Measurements from ENCODE around the gene POLR3GL.
A peak's percentile ranks its signal among the peaks of the same experiment; 100 is the strongest.

Gene POLR3GL

GRCh38 chr1:145962157-145963102 lies 2.1 kb upstream of the POLR3GL start:
- Histone ChIP-seq H3K23ac (ENCODE audit: low read depth, low read length, poor library complexity) (peak overlapping the region; percentile 2), H4K91ac (ENCODE audit: low read depth, low read length, poor library complexity) (no peak overlapping the region), H4K8ac (ENCODE audit: low read depth, low read length) (no peak overlapping the region), H3K14ac (ENCODE audit: low read length) (no peak overlapping the region), H2BK15ac (ENCODE audit: low read length) (peak overlapping the region; percentile 7), H3K18ac (ENCODE audit: low read length) (peak overlapping the region; percentile 1), H2AFZ (ENCODE audit: low read length) (peak overlapping the region; percentile 61), H3K4me3 (ENCODE audit: low read length in 2 of 2) (peak overlapping the region; percentile 66 to 78), H2AK5ac (ENCODE audit: low read depth, low read length) (no peak overlapping the region), H3K9ac (ENCODE audit: low read depth, low read length, poor library complexity) (peak overlapping the region; percentile 14), H3K27ac (replicated peaks; ENCODE audit: low read length) (no peak overlapping the region), H2BK120ac (ENCODE audit: low read depth, low read length) (no peak overlapping the region), H3K4me1 (ENCODE audit: control insufficient read depth in 2 of 2, insufficient read depth in 1 of 2, low read depth in 1 of 2, low read length in 2 of 2) (peaks cover 13 to 44% of the 10 kb centered on the region in 2 donors), H3K4ac (ENCODE audit: low read length) (no peak overlapping the region), H2BK12ac (ENCODE audit: low read length) (no peak overlapping the region), H3K27me3 (ENCODE audit: control insufficient read depth in 3 of 3, insufficient read depth in 3 of 3, low read depth in 1 of 3, low read length in 3 of 3) (peaks cover 0 to 49% (median 18%) of the 10 kb centered on the region in 3 experiments), H3K9me3 (replicated peaks in 1 of 2; ENCODE audit: control insufficient read depth in 2 of 2, insufficient read depth in 1 of 2, low read depth in 1 of 2, low read length in 2 of 2) (peaks cover 4 to 7% of the 10 kb centered on the region in 2 donors), H3K4me2 (ENCODE audit: insufficient read depth, low read length, poor library complexity, severe bottlenecking) (peak overlapping the region; percentile 97), H3K79me1 (ENCODE audit: low read depth, low read length) (no peaks in the 10 kb centered on the region), H2BK5ac (ENCODE audit: low read length) (no peak overlapping the region), H3K36me3 (replicated peaks in 1 of 2; ENCODE audit: control insufficient read depth in 2 of 2, insufficient read depth in 2 of 2, low read length in 2 of 2) (no peaks in the 10 kb centered on the region)
- no CpG with 5 or more reads among the region's 36 CpGs for WGBS, 2 donors (ENCODE audit: extremely low coverage in 2 of 2, insufficient read length in 2 of 2, insufficient replicate concordance in 1 of 2)
- DNase-seq (ENCODE audit: low spot score): no peak

GRCh38 chr1:145963265-145964019 lies 1.0 kb upstream of the POLR3GL start:
- H3K4ac ChIP-seq (ENCODE audit: low read length): no peak overlapping the region
- WGBS, 2 donors (ENCODE audit: extremely low coverage in 2 of 2, insufficient read length in 2 of 2, insufficient replicate concordance in 1 of 2): no CpG with 5 or more reads among the region's 5 CpGs

GRCh38 chr1:145965119-145965744 lies 742 bp downstream of the POLR3GL start:
- H2BK5ac ChIP-seq (ENCODE audit: low read length): no peak overlapping the region
- peaks cover 0 to 33% (median 16%) of the 10 kb centered on the region in 3 experiments for H3K27me3 ChIP-seq (ENCODE audit: control insufficient read depth in 3 of 3, insufficient read depth in 3 of 3, low read depth in 1 of 3, low read length in 3 of 3)
- no peak overlapping the region for H2AK5ac ChIP-seq (ENCODE audit: low read depth, low read length)
- H3K4me3 ChIP-seq (ENCODE audit: low read length in 2 of 2): peak overlapping the region; percentile 86 to 95
- no peak overlapping the region for H3K23ac ChIP-seq (ENCODE audit: low read depth, low read length, poor library complexity)
- H3K9me3 ChIP-seq (replicated peaks in 1 of 2; ENCODE audit: control insufficient read depth in 2 of 2, insufficient read depth in 1 of 2, low read depth in 1 of 2, low read length in 2 of 2): peaks cover 4 to 10% of the 10 kb centered on the region in 2 donors
- H4K91ac ChIP-seq (ENCODE audit: low read depth, low read length, poor library complexity): no peak overlapping the region
- DNase-seq (ENCODE audit: low spot score): no peak
- no peak overlapping the region for H3K14ac ChIP-seq (ENCODE audit: low read length)
- no peak overlapping the region for H2BK120ac ChIP-seq (ENCODE audit: low read depth, low read length)
- H3K4me2 ChIP-seq (ENCODE audit: insufficient read depth, low read length, poor library complexity, severe bottlenecking): peak overlapping the region; percentile 72
- no peak overlapping the region for H4K8ac ChIP-seq (ENCODE audit: low read depth, low read length)
- H3K4me1 ChIP-seq (ENCODE audit: control insufficient read depth in 2 of 2, insufficient read depth in 1 of 2, low read depth in 1 of 2, low read length in 2 of 2): peaks cover 10 to 30% of the 10 kb centered on the region in 2 donors
- peak overlapping the region; percentile 99 for H2AFZ ChIP-seq (ENCODE audit: low read length)
- WGBS, 2 donors (ENCODE audit: extremely low coverage in 2 of 2, insufficient read length in 2 of 2, insufficient replicate concordance in 1 of 2): no CpG with 5 or more reads among the region's 5 CpGs
- no peak overlapping the region for H3K18ac ChIP-seq (ENCODE audit: low read length)
- no peak overlapping the region for H2BK12ac ChIP-seq (ENCODE audit: low read length)
- H3K9ac ChIP-seq (ENCODE audit: low read depth, low read length, poor library complexity): no peak overlapping the region
- H3K4ac ChIP-seq (ENCODE audit: low read length): no peak overlapping the region
- no peaks in the 10 kb centered on the region for H3K36me3 ChIP-seq (replicated peaks in 1 of 2; ENCODE audit: control insufficient read depth in 2 of 2, insufficient read depth in 2 of 2, low read length in 2 of 2)
- H2BK15ac ChIP-seq (ENCODE audit: low read length): no peak overlapping the region
- H3K27ac ChIP-seq (replicated peaks; ENCODE audit: low read length): no peak overlapping the region
- no peaks in the 10 kb centered on the region for H3K79me1 ChIP-seq (ENCODE audit: low read depth, low read length)

More at GRCh38 chr1:145963265-145964019, 1.0 kb upstream of the POLR3GL start:
- Histone ChIP-seq H3K36me3 (replicated peaks in 1 of 2; ENCODE audit: control insufficient read depth in 2 of 2, insufficient read depth in 2 of 2, low read length in 2 of 2) (no peaks in the 10 kb centered on the region), H3K9ac (ENCODE audit: low read depth, low read length, poor library complexity) (peak overlapping the region; percentile 53), H3K79me1 (ENCODE audit: low read depth, low read length) (no peaks in the 10 kb centered on the region), H3K18ac (ENCODE audit: low read length) (no peak overlapping the region), H3K4me2 (ENCODE audit: insufficient read depth, low read length, poor library complexity, severe bottlenecking) (peak overlapping the region; percentile 72), H3K4me3 (ENCODE audit: low read length in 2 of 2) (peak overlapping the region in 1 of 2 donors; percentile 95), H2BK5ac (ENCODE audit: low read length) (no peak overlapping the region), H2BK15ac (ENCODE audit: low read length) (peak overlapping the region; percentile 7), H2AFZ (ENCODE audit: low read length) (no peak overlapping the region), H3K4me1 (ENCODE audit: control insufficient read depth in 2 of 2, insufficient read depth in 1 of 2, low read depth in 1 of 2, low read length in 2 of 2) (peaks cover 13 to 41% of the 10 kb centered on the region in 2 donors), H4K8ac (ENCODE audit: low read depth, low read length) (no peak overlapping the region), H3K27ac (replicated peaks; ENCODE audit: low read length) (no peak overlapping the region), H4K91ac (ENCODE audit: low read depth, low read length, poor library complexity) (no peak overlapping the region), H2BK120ac (ENCODE audit: low read depth, low read length) (no peak overlapping the region), H3K14ac (ENCODE audit: low read length) (no peak overlapping the region), H3K9me3 (replicated peaks in 1 of 2; ENCODE audit: control insufficient read depth in 2 of 2, insufficient read depth in 1 of 2, low read depth in 1 of 2, low read length in 2 of 2) (peaks cover 6 to 10% of the 10 kb centered on the region in 2 donors), H3K27me3 (ENCODE audit: control insufficient read depth in 3 of 3, insufficient read depth in 3 of 3, low read depth in 1 of 3, low read length in 3 of 3) (peaks cover 0 to 49% (median 18%) of the 10 kb centered on the region in 3 experiments), H2AK5ac (ENCODE audit: low read depth, low read length) (no peak overlapping the region), H2BK12ac (ENCODE audit: low read length) (no peak overlapping the region), H3K23ac (ENCODE audit: low read depth, low read length, poor library complexity) (no peak overlapping the region)
- no peak for DNase-seq (ENCODE audit: low spot score)

All from neuronal stem cell (in vitro differentiated cells).